GM23248 (cell line): ENCODE results near the gene RFPL4A.

ENCODE experiments used
- EZH2 ChIP-seq: fragments of 200-600 bp; sonication (generic); IDR thresholded peaks from 2 replicates; pipeline ENCODE4 v1.6.1; 2018; ENCODE audit warnings: antibody characterized with exemption, mild to moderate bottlenecking; ENCODE audit not compliant: insufficient read depth, poor library complexity, severe bottlenecking
- EZH2phosphoT487 ChIP-seq: fragments of 200-600 bp; sonication (generic); IDR thresholded peaks from 2 replicates; pipeline ENCODE4 v1.6.1; 2018; ENCODE audit warnings: antibody characterized with exemption, moderate library complexity, mild to moderate bottlenecking, low read depth; ENCODE audit not compliant: insufficient read depth

DNA sequence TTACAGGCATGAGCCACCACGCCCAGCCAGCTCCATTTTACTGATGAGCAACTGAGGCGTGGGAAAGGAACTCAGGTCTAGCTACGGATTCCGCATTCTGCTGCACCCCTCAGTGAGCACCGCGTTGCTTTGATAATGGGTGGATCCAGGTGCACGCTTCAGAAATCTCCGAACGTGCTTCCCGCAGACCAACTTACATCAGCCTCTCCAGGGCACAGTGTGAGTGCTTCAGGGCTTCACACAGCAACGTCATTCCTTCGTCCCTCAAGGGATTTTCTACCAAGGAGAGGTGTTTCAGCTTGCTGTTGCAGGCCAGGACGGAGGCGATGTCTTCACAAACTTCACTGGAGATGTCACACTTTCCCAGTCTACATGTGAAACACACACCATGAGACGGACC, 42.4 kb upstream of the RFPL4A start:
- TF ChIP-seq EZH2 (no peak), EZH2phosphoT487 (no peak)
